GM19467 (cell line): Measurements from ENCODE around the gene CASP8.
A peak's percentile ranks its signal among the peaks of the same experiment; 100 is the strongest.

Source experiments
- ATAC-seq: cut with Tn5 transposase; IDR thresholded peaks from one replicate; pipeline ENCODE4 v1.9.1; 2021; ENCODE audit warnings: mild to moderate bottlenecking, moderate library complexity; ENCODE audit not compliant: unreplicated experiment

Gene CASP8

DNA sequence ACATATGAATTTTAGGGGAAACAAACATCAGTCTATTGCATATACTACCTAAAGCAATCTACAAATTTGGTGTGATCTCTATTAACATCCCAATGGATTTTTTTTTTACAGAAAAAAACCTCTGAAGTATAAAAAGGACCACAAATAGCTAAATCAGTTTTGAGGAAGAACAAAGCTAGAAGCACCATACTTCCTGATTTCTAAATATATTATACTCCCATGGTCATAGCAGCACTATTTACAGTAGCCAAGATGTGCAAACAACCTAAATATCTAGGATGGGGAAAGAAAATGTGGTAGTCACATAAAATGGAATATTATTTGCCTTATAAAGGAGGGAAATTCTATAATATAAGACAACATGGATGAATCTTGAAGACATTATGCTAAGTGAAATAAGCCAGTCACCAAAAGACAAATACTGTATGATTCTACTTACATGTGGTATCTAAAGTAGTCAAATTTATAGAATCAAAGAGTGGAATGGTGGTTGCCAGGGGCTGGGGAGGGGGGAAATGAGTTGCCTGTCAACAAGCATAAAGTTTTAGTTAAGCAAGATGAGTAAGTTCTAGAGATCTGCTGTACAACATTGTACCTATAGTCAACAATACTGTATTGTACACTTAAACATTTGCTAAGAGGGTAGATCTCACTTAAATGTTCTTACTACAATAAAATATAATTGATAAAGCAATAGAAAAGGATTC lies 17.6 kb upstream of the CASP8 start:
- ATAC-seq, result no peak

DNA sequence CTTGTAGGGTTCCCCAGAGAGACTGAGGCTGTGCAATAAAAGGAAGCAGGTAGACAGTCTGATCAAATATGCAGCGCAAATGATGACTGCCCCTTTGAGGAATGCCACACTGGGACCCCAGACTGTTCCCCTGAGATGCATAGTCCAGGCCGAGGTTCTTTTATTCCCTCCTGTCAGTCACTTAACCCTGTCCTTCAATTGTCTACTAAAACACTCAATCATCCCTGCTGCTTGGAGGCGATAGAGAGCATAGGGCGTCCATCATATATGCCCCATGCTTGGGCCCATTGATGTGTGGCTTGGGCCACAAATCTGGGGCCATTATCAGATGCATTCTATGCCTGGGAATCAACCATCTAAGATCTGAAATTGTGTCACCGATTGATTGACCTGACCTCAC lies 15.5 kb upstream of the CASP8 start:
- ATAC-seq, result no peak

DNA sequence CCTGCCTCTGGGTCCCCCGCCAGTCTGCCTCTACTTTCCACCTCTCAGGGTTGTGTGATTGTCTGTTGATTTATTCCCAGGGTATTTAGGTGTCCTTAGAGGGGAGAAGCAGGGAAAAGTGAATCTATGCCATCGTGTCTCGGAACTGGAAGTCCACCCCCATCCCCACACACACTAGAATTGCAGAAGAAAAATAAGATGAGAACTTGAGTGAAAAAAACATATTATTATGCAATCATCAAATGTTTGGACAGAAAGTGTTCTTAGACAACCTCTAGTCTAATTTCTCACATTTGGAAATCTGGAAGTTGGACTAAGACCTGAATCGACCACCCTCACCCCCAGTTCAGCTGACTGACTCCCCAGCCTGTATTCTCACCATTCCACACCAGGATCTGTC lies 14.1 kb upstream of the CASP8 start:
- no peak for ATAC-seq

DNA sequence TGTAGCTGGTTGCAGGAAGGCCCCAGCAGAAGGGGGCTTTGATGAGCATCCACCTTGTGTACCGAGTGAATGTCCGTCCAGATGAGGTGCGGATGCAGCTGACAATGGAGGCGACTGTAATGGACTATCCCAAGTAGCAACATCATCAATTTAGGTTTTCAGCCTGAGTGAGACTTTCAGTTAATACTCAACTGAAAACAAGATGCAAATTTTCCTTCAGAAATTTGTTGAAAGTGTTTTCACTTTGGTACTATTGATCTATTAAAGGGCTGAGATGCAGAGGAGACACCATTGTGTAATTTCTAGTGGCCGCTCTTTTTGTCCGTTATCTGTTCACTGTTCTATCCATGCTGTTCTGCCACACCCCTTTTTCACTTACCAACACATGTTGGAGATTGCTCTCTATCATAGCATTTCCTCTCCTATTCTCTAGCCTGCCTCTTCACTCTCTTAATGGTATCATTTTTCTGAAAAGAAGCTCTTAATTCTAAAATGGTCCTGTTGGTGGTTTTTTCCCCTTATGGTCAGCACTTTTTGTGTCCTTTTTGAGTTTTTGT lies 12.0 kb upstream of the CASP8 start:
- ATAC-seq, result no peak

DNA sequence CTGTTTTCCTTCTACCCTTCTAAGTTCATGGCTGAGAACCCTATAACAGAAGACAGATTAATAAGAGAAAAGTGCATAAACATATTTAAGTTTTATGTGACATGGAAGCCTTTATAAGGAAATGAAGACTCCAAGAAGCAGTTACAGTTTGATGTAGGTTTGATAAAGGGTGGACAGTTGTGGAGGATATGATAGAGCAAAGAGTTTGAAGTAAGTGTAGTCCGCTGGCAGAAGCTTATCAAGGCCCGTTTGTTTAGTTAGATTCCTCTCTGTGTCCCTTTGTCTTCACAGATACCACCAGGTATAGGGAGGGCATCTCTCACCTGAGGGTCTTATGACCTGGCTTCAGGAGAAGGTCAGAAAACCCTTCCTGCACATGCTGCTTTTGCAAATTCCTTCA lies 10.4 kb upstream of the CASP8 start:
- ATAC-seq, result no peak

DNA sequence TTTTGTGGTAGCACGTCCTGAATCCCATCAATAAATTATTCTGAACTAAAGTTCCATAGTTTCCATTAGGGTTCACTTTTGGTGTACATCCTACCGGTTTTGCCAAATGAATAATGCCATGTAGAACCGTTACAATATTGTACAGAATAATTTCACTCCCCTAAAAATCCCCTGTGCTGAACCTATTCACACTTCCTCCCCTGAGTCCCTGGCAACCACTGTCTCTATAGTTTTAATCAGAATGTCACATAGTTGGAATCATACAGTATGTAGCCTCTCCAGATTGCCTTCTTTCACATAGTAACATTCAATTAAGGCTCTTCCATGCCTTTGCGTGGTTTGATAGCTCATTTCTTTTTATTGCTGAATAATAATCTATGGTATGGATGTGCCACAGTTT lies 9.6 kb upstream of the CASP8 start:
- no peak for ATAC-seq

DNA sequence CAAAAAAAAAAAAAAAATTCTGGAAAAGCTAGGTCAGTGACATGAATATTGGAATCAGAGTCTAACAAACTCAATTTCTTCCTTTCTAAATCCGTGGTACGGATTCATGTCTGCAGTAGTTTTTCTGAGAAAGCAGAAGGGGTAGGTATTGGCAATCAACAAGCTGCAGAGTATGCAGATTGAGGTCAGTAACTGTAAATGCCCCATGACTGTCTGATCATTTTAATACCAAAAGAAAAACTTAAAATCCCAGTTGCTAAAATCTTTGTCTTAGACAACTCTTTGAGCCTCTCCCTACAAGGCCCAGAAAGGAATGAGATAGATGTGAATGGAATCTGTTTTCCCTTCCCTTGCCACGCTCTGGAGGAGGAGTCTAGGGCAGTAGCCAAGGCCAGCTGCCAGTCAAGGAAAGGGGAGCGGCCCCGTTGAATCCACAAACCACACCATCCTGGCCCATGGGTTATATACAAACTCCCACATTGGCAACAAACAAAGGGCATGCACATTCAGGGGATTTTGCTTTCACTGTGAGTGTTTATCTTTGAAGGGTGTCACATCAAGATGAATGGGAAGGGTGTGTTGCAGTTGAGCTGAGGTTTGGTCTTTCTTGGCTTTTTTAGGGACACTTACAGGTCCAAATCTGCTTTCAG lies 6.1 kb upstream of the CASP8 start:
- no peak for ATAC-seq

DNA sequence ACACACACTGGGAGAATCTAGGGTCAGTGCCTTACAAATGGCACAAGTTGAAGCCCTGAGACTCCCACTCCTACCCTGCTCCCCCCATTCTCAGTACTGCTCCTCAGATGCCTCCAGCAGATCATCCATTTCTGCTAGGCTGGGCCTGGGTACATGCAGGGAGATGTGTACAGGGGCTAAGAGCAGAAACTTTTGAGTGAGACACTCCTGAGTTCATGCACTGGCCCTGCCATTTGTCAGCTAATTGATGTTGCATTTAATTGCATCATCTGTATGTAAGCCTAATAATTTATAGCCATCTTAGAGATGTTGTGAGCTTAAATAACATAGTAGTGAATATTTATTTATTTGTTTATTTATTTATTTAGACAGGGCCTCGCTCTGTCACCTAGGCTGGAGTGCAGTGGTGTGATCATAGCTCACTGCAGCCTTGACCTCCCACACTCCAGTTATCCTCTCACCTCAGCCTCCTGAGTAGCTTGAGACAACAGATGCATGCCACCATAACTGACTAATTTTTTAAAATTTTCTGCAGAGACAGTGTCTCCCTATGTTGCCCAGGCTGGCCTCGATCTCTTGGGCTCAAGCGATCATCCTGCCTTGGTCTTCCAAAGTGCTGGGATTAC lies 4.8 kb upstream of the CASP8 start:
- no peak for ATAC-seq

DNA sequence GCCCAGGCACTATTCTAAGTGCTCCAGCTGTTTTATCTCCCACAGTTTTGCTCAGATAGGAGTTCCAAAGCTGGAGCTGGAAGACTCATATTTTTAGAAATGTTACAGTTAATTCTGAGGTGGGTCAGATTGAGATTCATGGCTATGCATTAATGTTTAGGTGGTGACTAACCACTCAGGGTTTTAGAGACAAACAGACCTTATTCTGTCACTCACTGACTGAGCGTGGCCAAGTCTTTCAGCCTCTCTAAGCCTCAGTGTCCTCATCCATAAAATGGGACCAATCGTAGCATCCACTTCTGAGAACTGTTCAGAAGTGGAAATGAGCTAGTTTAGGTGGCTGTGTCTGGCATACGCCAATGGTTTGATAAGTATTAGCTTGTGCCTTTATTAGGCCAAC lies 4.3 kb upstream of the CASP8 start:
- no peak for ATAC-seq

DNA sequence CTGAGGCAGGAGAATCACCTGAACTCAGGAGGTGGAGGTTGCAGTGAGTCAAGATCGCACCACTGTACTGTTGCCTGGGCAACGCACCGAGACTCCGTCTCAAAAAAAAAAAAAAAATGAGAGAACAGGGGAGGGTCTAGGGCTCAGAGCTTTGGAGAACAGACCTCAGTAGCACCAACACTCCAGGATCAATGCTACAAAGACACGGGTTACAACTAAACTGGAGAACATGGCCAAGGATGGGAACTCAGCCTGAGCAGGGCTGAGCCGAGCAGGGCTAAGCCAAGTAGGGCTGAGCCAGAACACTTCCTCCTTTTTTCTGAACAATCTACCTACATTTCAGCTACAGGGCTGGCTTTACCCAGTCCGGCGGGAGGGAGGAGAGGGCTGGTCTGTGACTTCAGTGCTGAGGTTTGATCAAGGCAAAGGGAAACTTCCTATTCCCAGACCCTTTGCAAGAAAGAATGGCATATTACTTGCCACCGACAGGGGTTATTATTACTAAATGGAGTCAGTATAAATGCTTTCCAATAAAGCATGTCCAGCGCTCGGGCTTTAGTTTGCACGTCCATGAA lies 2.9 kb upstream of the CASP8 start:
- ATAC-seq, result peak; percentile 39

DNA sequence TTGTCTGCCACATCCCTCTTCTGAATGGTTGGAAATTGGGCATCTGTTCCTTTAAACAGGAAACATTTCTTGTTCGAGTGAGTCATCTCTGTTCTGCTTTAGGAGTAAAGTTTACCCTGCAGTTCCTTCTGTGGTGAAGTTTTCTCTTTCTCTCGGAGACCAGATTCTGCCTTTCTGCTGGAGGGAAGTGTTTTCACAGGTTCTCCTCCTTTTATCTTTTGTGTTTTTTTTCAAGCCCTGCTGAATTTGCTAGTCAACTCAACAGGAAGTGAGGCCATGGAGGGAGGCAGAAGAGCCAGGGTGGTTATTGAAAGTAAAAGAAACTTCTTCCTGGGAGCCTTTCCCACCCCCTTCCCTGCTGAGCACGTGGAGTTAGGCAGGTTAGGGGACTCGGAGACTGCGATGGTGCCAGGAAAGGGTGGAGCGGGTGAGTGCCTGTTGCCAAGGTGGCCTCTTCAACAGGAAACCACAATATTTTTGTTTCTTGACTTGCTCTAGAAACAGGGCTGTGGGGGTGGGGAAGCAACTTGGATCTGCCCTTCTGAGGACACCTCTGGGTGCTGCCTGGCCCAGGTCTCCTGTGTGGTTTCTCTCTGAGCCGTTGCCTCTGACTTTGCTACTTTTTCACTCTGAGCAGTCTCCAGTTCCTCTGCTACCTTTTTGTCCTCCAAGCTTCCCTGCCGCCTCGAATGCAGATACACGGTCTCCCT lies 2.2 kb upstream of the CASP8 start:
- peak; percentile 57 for ATAC-seq

DNA sequence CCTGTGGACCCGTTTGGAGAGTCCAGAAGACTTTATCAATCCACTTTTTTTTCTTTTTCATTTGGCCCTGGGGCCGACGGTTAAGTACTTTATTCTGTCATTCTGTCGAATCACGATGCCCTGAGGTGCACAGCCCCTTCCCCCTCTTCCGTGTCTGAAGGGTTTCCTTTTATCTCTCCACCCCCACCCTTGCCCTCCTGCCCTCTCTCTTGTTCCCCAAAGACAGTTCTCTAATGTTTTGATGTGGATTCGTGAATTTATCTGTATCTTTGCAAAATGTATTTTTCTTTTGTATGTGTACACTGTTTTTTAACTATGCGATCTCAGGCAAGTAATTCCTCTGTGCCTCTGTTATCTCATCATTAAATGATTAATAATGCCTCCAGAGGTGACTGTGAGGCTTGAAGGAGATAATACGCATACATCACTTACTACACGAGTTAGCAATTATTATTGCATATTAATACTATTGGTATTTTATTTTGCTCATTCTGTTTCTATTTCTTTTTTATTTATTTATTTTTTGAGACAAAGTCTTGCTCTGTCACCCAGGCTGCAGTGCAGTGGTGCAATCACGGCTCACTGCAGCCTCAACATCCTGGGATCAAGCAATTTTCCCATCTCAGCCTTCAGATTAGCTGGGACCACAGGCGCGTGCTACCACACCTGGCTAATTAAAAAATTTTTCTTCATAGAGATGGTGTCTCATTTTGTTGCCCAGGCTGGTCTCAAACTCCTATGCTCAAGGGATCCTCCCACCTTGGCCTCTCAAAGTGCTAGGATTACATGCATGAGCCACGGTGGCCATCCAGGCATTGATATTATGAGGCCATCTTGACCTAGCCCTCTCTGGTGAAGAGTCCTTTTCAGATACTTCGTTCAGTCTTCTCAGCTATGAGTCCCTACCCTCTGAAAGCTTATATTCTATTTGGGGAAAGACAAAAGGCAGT lies 1.4 kb upstream of the CASP8 start:
- no peak for ATAC-seq

DNA sequence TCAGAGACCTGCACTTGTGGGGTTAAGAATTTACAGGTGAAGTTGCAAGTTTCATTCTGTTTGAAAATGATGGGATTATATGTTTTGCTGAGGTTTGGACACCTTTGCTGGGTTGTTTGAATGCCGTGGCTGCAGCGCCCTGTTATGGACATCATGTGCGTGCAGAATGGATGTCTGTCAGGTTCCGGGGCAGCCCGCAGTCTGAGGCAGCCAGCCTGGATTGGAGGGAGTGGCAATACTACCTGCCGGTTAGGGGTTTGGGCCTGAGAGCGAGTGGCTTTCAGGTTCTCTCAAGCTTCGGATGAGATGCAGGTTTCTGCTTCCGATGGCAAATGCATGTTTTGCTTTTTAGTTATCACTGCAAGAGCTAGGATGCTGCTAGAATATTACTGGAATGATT lies 1.1 kb downstream of the CASP8 start:
- no peak for ATAC-seq

DNA sequence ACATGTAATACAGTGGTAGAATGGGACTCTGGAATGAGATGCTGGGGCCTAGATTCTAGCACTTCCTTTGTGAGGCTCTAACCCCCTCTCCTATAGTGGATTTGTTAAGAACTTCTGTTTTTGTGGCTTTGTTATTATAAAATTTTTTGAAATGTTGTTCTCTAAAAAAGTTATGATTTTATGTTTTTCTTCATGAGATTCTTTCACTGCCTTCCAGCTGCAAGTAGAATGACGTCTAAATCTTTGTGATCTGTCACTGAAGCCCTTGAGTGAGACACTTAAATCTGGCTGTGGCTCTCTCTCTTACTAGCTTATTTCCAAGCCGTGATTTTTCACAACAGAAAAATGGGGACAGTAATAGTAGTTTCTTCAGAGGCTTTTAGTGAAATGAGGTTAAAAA lies 1.6 kb downstream of the CASP8 start:
- ATAC-seq, result no peak

DNA sequence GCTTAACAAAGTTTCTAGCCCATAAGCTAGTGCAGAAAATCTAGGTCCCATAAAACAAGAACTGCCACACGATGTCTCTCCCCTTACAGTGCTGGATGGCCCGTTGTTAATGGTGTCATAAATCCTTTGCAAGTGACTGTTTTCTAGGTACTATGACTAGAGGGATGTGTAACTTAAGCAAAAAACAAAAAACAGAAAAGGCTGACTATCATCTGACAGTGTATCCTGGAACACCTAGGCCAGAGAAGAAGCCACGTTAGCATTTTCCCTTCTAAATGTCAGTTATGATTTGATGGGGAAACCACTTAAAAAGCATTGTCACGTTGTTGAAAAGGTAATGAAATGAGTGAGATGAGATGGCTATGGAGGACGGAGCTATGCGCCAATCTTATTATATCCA lies 2.4 kb downstream of the CASP8 start:
- no peak for ATAC-seq

DNA sequence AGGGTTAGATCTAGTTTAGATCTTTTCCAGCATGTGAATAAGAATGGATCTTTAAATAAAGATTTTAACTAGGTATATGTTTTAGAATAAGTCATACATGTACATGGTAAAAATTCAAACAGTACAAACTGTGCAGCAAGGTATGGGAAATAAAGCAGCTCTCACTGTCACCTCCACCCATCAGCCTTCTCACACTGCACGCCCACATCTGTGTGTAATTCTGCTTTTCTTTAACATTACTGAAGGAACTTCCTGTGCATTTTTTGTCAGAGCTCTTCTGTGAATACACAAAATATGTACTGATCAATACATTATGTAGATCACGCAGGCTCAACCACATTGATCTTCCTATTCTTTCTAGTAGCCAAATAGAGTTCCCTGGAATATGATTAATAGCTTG lies 3.4 kb downstream of the CASP8 start:
- no peak for ATAC-seq

DNA sequence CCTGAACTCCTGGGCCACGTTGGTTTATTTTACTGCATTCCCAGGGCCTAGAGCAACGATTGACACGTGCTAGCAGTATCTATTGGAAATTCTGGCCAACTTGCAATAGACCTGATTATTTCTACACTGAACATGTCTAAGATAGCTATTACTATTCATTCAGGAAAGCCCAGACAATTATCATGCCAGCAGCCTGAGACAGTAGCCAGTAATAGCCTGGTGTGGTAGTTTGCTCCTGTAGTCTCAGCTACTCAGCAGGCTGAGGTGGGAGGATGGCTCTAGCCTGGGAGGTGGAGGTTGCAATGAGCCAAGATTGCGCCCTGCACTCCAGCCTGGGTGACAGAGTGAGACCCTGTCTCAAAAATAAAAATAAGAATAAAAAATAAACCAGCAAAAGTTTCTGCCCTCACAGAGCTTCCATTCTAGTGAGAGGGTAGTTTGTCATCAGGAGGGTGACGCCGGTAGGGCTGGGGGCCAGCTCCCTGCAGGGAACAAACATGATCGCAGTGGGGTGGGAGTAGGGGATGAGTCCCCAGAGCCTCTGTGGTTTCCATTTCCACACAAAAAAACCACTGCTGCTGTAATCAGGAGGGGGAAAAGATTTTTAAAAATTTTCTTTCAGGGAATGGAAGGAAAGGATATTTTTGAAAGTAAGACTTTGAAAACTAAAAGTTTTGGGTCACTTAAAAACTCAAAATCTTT lies 4.3 kb downstream of the CASP8 start:
- no peak for ATAC-seq

DNA sequence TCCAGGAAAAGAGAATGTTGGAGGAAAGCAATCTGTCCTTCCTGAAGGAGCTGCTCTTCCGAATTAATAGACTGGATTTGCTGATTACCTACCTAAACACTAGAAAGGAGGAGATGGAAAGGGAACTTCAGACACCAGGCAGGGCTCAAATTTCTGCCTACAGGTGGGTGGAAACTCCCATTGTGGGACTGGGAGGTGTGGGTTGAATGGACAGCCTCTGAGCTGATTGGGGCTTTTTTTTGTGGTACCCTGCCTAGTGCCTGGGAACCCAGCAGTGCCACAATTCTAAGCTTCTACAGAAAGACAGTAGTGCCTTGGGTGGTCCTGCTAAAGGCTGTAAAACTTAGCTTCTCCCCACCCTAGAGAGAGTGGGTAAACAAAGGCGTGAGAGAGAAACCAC lies 6.3 kb downstream of the CASP8 start:
- no peak for ATAC-seq

DNA sequence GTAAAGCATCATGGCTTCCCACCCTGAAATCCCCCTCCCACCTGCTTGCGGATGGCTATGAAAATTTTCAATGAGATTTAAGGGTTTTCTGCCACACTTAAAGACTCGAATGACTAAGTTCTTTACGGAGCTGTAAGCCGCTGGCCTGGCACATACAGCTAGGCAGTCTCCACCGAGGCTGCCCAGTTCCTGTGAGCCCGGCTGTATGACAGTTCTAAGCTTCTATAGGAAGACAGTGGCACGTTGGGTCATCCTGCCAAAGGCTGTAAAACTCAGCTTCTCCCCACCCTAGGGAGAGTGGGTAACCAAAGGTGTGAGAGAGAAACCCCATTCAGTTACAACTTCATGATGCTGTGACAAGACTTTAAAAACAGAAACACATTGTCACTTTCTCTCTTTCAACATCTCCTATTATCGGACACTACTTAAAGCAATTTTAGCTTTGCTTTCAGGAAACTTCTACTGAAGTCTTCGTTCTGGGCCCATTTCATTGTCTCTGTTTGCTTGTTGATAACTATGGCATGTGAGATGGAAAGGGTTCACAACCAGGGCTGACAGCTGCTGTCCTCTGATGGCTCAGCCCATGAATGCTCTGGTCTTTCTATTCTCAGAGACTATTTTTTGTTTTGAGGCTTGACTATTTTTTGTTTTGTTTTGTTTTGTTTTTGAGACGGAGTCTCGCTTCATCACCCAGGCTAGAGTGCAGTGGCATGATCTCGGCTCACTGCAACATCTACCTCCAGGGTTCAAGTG lies 7.1 kb downstream of the CASP8 start:
- no peak for ATAC-seq
